Measurements from ENCODE around the gene RSPH1.

Gene RSPH1

DNA sequence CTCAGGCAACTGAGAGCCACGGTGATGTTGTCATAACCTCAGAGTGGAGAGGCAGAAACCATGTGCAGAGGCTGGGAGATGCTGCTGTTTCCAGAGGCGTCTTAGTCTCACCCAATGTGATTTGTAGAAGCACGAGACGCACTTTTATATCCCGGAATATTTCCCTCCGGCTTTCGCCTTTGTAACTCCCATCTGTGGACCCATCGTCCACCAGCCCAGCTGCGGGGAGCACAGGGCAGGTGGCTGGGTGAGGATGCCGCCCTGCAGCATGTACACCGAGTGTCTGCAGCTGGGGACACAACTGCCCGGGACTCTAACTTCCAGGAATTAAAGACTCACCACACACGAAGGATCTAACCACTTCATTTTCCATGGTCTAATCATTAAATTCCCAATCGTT is 48.8 kb downstream of the RSPH1 start:
- H3K4me3 ChIP-seq (ENCODE audit: low read depth, low read length): no peak overlapping the region
- no peak for DNase-seq (ENCODE audit: low read depth, low spot score)
- TF ChIP-seq, protein P1, sequence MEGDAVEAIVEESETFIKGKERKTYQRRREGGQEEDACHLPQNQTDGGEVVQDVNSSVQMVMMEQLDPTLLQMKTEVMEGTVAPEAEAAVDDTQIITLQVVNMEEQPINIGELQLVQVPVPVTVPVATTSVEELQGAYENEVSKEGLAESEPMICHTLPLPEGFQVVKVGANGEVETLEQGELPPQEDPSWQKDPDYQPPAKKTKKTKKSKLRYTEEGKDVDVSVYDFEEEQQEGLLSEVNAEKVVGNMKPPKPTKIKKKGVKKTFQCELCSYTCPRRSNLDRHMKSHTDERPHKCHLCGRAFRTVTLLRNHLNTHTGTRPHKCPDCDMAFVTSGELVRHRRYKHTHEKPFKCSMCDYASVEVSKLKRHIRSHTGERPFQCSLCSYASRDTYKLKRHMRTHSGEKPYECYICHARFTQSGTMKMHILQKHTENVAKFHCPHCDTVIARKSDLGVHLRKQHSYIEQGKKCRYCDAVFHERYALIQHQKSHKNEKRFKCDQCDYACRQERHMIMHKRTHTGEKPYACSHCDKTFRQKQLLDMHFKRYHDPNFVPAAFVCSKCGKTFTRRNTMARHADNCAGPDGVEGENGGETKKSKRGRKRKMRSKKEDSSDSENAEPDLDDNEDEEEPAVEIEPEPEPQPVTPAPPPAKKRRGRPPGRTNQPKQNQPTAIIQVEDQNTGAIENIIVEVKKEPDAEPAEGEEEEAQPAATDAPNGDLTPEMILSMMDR (IDR thresholded peaks at IDR 0.05; ENCODE audit: low read depth, low read length): no peak
- in situ Hi-C loops (cut with HindIII; ENCODE audit: low sequenced_read_pairs): no loop called here

DNA sequence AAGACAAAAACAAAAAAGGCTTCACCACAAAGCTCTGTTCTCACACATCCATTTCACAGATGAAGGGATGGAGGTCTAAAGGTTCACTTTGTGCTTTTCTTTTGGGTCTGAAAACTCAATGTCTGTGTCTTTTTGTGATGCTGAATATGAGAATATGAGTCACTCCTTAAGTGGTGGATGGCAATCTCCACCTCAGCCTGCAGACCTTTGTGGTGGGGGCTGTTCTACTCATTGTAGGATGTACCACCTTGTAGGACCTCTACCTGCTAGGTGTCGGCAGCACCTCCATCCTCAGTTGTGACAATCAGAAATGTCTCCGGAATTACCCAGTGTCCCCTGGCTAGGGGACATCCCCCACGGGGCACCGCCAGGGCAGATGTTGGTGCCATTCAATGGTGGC is 49.5 kb downstream of the RSPH1 start:
- TF ChIP-seq, protein P1 (IDR thresholded peaks at IDR 0.05; ENCODE audit: low read depth, low read length): no peak
- no peak for DNase-seq (ENCODE audit: low read depth, low spot score)
- in situ Hi-C loops (cut with HindIII; ENCODE audit: low sequenced_read_pairs): no loop called here
- no peak overlapping the region for H3K4me3 ChIP-seq (ENCODE audit: low read depth, low read length)

DNA sequence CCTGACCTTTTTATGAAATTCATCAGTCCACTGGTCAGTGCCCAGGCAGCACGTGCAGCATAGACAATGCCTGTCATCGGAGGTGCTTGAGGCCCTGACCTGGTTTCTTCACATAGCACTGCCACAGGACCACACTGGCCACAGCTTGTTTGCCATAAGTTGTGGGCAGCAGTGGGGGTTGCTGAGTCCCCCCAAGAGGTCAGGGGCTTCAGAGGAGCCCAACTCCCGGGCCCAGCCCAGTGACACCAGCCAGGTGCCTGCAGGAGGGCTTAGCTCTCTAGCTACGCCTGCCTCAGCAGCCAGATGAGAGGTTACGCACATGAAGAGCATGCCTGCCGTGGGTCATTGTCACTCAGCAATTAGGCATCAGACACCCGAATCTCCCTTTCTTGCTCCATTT is 50.7 kb downstream of the RSPH1 start:
- TF ChIP-seq, protein P1 (IDR thresholded peaks at IDR 0.05; ENCODE audit: low read depth, low read length): no peak
- no peak overlapping the region for H3K4me3 ChIP-seq (ENCODE audit: low read depth, low read length)
- DNase-seq (ENCODE audit: low read depth, low spot score): no peak
- in situ Hi-C loops (cut with HindIII; ENCODE audit: low sequenced_read_pairs): no loop called here

DNA sequence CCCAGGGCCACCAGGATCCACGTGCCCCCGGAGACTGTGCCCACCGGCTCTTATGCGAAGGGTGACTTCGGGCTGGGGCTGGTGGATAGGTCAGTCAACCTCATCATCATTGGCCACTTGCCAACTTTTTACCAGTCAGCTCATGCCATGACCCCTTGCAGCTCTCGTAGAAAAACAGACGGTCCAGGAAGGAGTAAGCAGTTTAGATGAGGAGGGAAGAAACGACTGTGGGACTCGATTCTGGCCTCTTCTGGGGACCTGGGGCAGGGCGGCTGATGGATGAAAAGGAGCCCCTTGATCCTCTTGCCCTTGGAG is 51.3 kb downstream of the RSPH1 start:
- in situ Hi-C loops (cut with HindIII; ENCODE audit: low sequenced_read_pairs): no loop called here
- DNase-seq (ENCODE audit: low read depth, low spot score): no peak

DNA sequence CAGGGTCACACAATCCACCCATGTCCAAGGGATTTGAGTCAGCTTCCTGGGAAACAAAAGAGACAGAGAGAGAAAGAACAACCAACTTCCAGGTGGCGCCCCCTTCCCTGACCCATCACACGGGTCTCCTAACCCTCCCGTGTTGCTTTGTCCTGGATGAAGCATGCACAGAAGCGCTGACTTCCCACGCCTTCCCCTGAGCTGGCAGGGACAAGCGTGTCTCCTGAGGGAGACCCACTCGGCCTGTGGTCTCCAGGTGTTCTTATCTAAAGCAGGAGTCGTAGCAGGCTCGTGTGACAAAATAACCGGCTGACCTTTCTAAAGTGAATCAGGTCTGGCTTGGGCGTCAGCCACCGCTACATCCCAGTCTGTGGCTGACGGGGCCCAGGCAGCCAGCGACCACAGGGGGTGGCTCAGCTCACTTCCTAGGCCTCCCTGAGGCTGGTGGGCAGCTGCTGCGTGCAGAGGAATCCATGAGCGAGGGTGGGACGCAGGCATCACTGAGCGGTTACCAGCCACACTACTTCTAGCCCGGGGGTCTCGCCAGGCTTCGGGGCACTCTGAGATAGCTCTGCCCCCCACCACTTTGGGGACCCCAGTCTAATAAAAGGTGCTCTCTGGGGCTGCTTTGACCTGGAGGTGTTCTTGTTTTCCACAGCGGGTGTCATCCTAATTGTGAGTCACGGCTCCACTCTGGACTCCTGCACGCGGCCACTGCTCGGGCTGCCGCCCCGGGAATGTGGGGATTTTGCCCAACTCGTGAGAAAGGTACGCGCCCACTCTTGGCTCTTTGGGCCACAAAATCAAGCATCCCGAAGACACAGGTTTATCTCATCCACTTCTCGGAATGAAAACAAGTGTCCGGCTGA is 51.9 kb downstream of the RSPH1 start:
- in situ Hi-C loops (cut with HindIII; ENCODE audit: low sequenced_read_pairs): no loop called here
- H3K4me3 ChIP-seq (ENCODE audit: low read depth, low read length): no peak overlapping the region
- TF ChIP-seq, protein P1 (IDR thresholded peaks at IDR 0.05; ENCODE audit: low read depth, low read length): no peak
- no peak for DNase-seq (ENCODE audit: low read depth, low spot score)

More for the DNA sequence above, 51.3 kb downstream of the RSPH1 start:
- H3K4me3 ChIP-seq (ENCODE audit: low read depth, low read length): no peak overlapping the region
- TF ChIP-seq, protein P1 (IDR thresholded peaks at IDR 0.05; ENCODE audit: low read depth, low read length): no peak

DNA sequence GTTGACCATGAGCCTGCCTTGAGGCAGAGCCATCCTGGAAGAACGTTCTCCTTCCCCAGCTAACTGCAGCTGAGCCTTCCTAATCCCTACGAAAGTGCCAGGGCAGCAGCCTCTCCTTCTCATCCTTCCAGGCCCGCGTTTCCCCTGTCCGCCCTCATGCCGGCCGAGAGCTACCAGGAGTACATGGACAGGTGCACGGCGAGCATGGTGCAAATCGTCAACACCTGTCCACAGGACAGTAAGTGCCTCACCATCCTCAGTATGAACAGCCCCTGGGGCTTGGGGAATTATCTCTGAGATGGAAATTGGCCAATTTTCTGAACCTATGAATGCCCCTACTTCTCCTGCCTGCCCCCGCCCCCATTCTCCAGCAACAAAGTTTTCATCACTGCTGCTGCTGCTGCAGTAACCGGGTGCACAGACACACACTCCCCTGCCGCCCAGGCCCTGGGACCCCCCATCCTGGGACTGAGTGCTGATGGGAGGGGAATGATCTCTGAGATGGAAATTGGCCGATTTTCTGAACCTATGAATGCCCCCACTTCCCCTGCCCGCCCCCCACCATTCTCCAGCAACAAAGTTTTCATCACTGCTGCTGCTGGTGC is 52.7 kb downstream of the RSPH1 start:
- TF ChIP-seq, protein P1 (IDR thresholded peaks at IDR 0.05; ENCODE audit: low read depth, low read length): no peak
- no peak overlapping the region for H3K4me3 ChIP-seq (ENCODE audit: low read depth, low read length)
- in situ Hi-C loops (cut with HindIII; ENCODE audit: low sequenced_read_pairs): no loop called here
- DNase-seq (ENCODE audit: low read depth, low spot score): no peak

Measured in astrocyte of the spinal cord (primary cell).